Gastrocnemius medialis (tissue), 4 donors: ENCODE measurements around the gene CAND2.

Source experiments
- POLR2A ChIP-seq, 2 donors: fragments of 450-650 bp; IDR thresholded peaks; one replicate each; pipeline ENCODE4 v1.6.1; 2017; ENCODE audit warnings: antibody characterized with exemption in 2 of 2, mild to moderate bottlenecking in 2 of 2, moderate library complexity in 2 of 2
- TF ChIP-seq, protein P1 (sequence below), 5 experiments: fragments of 450-650 bp in 3 of 5; fragments of 200-600 bp in 2 of 5; sonication (generic) in 2 of 5; IDR thresholded peaks in 4 of 5; conservative IDR thresholded peaks in 1 of 5; 1 replicate in 4 of 5; 2 replicates in 1 of 5; pipeline ENCODE4 v1.5.1; 2016 to 2019; ENCODE audit warnings: antibody characterized with exemption in 5 of 5, mild to moderate bottlenecking in 3 of 5, moderate library complexity in 3 of 5

DNA sequence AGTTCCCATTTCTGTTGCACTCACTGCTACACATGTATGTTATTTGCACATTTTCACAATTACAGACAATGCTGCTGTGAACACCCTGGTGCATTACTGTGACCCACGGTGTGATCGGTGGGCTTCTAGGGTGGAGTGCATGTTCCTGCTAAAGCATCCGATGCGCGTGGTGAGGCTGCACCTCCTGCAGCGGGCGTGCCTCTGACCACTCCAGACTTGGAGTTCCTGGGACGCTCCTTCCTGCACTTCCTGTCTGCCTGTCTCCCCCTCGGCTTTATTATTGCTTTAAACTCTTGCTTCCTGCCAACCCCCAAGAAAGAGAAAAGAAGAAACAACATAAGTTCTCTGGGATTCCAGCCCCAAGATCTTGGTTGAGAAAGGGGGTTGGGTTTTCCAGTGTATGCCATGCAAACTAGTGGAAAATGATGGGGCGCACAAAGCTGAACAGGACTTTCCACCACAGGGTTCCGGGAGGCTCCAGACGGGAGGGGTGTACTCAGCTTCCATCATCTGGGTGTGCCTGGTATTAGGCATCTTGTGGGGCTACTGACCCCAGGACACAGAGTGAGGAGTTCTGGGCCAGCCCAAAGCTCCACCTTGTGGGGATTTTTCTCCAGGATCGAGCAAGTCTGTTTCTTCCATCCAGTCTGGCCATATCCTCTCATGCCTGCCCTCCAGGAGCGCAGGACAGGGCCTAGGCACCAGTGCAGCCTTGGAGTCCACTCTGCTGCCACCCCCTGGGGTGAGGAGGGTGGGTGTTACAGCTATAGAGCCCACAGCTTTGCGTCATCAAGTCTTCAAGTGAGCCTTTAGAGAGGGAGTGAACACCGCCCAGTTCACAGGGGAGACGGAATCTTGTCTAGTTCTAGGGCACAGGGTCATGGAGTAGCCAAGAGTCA is 33.7 kb downstream of the CAND2 start:
- TF ChIP-seq, protein P1, sequence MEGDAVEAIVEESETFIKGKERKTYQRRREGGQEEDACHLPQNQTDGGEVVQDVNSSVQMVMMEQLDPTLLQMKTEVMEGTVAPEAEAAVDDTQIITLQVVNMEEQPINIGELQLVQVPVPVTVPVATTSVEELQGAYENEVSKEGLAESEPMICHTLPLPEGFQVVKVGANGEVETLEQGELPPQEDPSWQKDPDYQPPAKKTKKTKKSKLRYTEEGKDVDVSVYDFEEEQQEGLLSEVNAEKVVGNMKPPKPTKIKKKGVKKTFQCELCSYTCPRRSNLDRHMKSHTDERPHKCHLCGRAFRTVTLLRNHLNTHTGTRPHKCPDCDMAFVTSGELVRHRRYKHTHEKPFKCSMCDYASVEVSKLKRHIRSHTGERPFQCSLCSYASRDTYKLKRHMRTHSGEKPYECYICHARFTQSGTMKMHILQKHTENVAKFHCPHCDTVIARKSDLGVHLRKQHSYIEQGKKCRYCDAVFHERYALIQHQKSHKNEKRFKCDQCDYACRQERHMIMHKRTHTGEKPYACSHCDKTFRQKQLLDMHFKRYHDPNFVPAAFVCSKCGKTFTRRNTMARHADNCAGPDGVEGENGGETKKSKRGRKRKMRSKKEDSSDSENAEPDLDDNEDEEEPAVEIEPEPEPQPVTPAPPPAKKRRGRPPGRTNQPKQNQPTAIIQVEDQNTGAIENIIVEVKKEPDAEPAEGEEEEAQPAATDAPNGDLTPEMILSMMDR (IDR thresholded peaks at IDR 0.05 in 4 of 5, conservative IDR thresholded peaks at IDR 0.05 in 1 of 5) = no peak
- TF ChIP-seq POLR2A (IDR thresholded peaks at IDR 0.05) = no peak
